ENCODE data around the gene HDAC4.

Gene HDAC4

DNA sequence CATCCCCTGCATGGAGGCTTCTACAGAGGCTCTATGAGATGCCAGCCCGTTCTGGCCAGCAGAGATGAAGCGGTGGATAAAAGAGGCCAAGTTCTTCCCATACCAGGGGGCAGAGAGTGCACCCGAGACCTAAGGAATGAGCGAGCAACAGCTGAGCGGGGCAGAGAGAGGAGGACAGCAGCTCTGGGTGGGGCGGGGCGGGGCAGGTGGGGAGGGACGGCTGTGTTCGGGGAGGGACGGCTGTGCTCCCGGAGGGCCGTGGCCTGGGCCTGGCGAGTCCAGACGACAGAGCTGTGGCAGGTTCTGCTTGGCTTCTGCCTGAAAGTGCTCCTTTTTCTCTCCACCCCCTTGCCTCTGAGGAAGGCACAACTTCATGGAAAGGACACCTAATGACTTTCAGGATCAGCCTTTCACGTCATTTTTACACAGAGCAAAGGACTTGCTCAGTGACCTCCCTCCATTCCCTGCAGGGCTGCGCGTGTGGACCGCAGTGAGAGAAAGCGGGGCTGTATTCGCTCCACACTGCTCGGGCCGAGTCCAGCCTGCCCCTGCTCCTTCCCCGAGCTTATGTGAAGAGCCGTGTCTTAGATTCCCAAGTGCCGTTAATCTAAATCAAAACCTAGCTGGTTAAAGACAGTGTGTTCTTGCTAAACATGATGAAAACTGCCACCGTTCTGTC, 232.9 kb downstream of the HDAC4 start:
- no peak for DNase-seq (ENCODE audit: low read depth)
- H3K4me3 ChIP-seq (ENCODE audit: low read depth, low read length) = no peak overlapping the region
- TF ChIP-seq, protein P1, sequence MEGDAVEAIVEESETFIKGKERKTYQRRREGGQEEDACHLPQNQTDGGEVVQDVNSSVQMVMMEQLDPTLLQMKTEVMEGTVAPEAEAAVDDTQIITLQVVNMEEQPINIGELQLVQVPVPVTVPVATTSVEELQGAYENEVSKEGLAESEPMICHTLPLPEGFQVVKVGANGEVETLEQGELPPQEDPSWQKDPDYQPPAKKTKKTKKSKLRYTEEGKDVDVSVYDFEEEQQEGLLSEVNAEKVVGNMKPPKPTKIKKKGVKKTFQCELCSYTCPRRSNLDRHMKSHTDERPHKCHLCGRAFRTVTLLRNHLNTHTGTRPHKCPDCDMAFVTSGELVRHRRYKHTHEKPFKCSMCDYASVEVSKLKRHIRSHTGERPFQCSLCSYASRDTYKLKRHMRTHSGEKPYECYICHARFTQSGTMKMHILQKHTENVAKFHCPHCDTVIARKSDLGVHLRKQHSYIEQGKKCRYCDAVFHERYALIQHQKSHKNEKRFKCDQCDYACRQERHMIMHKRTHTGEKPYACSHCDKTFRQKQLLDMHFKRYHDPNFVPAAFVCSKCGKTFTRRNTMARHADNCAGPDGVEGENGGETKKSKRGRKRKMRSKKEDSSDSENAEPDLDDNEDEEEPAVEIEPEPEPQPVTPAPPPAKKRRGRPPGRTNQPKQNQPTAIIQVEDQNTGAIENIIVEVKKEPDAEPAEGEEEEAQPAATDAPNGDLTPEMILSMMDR (IDR thresholded peaks at IDR 0.05; ENCODE audit: insufficient read depth, low read depth, low read length, missing control alignments) = no peak

DNA sequence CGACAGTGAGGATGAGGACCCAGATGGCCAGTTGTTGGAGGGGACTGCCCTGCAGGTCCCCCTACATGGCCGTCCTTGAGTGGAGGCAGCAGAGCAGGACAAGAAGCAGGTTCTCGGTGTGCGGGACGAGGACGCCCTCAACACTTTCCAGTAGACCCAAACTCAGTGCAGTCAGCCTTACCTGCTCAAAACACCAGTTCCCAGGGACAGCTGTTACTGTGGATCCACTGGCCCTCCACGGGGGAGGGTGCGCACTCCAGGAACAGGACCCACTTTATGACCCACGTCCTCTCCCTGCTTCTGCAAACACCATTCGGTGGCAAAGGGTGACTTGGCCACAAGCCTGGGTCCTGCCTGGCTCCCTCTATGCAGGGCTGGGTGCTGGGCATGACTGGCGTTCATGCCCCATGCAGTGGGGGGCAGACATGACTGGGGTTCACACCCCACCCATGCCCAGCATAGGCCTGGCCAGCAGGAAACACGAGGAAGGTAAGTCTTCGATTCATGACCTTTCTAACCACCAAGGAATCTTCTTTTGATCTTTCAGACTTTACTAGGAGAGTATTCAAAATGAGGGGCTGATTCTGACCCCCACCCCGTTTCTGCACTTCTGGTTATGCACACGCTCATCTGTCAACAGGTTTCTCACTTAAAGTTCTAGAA, 233.7 kb downstream of the HDAC4 start:
- H3K4me3 ChIP-seq (ENCODE audit: low read depth, low read length) = no peak overlapping the region
- TF ChIP-seq, protein P1 (IDR thresholded peaks at IDR 0.05; ENCODE audit: insufficient read depth, low read depth, low read length, missing control alignments) = no peak
- DNase-seq (ENCODE audit: low read depth) = no peak

DNA sequence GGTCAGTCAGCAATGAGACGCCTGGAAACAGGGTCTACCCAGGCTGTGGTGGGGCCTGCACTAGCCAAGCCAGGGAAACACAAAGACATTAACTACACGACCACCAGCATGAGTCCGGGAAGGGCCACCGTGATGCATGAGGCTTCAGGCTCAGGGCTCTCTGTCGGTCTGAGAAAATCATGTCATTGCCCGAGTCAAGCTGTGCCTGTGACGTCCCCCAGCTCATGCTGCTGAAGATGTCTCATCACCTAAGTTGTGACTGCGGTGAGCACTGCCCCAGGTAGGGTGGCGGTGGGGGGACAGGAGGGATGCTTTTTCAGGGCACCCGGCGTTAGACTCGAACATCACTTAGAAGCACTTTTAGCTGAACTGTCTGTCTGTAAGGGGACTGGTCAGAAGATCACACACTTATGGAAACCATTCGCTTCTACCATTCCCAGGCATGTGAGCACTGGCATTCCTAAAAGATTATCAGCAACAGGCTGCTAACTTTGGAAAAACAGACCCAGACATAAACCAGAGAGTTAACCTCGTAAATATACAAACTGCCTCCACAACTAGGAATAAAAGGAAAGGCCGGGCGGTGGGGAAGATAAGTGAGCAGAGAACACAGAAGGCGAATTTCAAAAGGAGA, 234.5 kb downstream of the HDAC4 start:
- no peak for DNase-seq (ENCODE audit: low read depth)
- TF ChIP-seq, protein P1 (IDR thresholded peaks at IDR 0.05; ENCODE audit: insufficient read depth, low read depth, low read length, missing control alignments) = no peak
- H3K4me3 ChIP-seq (ENCODE audit: low read depth, low read length) = no peak overlapping the region

DNA sequence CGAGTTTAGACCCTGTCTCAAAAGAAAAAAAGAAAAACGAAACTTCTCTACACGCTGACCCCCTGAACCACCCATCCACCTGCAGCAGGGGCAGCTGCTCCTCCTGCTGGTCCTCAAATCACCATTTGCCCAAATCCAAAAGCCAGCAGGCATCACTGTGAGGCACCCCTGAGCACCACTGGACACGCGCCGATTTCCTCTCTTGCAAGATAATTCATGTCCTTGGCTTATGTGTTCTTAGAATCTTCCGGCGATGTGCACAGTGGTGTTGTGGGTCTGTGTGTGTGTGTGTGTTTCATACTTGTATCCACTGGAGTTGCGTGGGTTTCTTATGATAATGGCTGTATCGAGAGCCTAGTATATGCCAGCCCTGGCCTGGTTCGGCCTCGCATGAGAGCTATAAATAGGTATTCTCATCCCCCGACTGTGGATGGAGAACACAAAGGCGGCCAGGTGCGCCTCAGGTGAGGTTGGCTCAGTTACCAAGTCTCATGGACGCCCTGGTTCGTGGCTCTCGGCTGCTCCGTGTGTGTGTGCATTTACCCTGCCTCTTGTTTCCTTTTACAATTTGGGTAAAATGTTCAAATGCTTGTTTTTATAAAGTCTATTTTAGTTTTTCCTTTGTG, 235.5 kb downstream of the HDAC4 start:
- DNase-seq (ENCODE audit: low read depth) = no peak
- H3K4me3 ChIP-seq (ENCODE audit: low read depth, low read length) = no peak overlapping the region
- TF ChIP-seq, protein P1 (IDR thresholded peaks at IDR 0.05; ENCODE audit: insufficient read depth, low read depth, low read length, missing control alignments) = no peak

DNA sequence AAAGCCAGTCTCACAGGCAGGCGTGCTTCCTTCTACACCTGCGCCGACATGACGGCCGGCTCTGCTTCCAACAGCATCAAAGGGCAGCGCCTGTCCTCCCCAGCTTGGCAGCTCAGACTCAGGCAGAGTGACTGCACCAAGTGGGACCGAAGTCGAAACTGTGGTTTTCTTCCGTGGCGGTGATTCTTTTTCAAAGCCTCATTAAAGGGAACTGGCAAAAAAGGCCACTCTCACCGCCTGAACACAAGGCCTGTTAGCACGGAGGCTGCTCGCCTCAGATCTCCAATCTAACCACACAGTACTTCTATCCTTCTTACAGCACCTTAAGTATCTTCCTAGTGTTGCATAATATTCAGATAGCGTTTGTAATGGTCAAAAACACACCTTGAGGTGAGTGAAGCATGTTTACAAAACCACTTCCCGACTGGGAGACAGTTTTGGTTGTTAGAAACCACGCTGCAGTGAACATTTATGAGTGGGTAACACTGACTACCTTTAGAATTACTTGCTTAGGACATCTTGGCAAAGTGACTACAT, 236.4 kb downstream of the HDAC4 start:
- no peak overlapping the region for H3K4me3 ChIP-seq (ENCODE audit: low read depth, low read length)
- no peak for DNase-seq (ENCODE audit: low read depth)
- TF ChIP-seq, protein P1 (IDR thresholded peaks at IDR 0.05; ENCODE audit: insufficient read depth, low read depth, low read length, missing control alignments) = no peak

DNA sequence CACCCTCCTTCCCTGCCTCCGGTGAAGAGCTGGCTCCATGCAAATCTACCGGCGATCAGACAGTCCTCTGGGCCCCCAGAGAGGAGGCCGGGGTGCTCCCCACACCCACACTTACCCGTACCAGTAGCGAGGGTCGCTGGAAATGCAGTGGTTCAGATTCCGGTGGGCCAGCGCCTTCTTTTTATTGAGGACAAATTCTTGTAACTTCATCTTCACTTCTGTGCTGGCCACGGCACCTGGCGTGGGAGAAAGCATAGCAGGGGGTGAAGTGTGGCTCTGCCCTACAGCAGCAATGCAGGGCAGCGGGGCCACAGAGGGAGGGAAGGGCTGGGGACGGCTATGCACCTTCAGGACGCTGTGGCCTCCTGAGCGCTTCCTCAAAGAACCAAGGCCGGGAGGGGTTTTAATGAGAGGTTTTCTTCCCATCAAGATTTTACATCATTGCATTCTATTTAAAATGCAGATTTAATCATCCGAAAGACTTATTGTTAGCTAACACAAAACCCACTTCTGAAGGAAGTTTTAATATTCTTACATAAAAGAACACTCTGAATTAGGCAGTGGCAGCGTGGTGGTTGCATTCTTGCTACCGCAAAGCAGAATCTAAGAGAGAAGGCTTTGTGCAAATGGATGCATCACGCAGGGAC, 237.0 kb downstream of the HDAC4 start:
- TF ChIP-seq, protein P1 (IDR thresholded peaks at IDR 0.05; ENCODE audit: insufficient read depth, low read depth, low read length, missing control alignments) = no peak
- no peak for DNase-seq (ENCODE audit: low read depth)

More for the DNA sequence above, 237.0 kb downstream of the HDAC4 start:
- H3K4me3 ChIP-seq (ENCODE audit: low read depth, low read length) = no peak overlapping the region

Measured in GM12865 (cell line).